G401.6 (cell line): ENCODE results near the gene RSF1.

Experiments
- FAIRE-seq: peaks from 2 replicates; lab custom pipeline; 2012; peaks lifted over from hg19 to GRCh38; lab: Jason Lieb, UNC

The RSF1 gene

GRCh38 chr11:77801477-77801876, 19.0 kb downstream of the RSF1 start:
- no peak for FAIRE-seq

DNA sequence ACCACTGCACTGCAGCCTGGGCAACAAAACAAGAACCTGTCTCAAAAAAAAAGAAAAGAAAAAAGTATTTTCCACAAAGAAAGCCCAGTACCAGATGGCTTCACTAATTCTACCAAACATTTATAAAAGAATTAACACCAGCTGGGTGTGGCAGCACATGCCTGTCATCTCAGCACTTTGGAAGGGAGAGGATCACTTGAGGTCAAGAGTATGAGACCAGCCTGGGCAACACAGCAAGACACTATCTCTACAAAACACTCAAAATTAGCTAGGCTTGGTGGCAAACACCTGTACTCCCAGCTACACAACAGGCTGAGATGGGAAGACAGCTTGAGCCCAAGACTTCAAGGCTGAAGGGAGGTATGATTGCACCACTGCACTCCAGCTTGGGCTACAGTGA, 20.1 kb downstream of the RSF1 start:
- FAIRE-seq, result no peak

DNA sequence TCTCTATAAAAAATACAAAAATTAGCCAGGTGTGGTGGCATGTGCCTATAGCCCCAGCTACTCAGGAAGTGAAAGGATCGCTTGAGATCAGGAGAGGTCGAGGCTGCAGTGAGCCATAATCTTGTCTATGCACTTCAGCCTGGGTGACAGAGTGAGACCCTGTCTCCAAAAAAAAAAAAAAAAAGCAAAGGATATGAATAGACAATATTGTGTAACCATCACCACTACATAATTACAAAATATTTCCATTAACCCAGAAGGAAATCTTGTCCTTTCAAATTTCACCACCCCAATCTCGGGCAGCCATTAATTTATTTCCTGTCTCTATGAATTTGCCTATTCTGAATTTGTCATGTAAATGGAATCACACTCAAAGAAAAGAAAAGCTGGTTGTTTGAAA, 21.2 kb downstream of the RSF1 start:
- no peak for FAIRE-seq

GRCh38 chr11:77793972-77794371, 26.6 kb downstream of the RSF1 start:
- FAIRE-seq, result no peak

DNA sequence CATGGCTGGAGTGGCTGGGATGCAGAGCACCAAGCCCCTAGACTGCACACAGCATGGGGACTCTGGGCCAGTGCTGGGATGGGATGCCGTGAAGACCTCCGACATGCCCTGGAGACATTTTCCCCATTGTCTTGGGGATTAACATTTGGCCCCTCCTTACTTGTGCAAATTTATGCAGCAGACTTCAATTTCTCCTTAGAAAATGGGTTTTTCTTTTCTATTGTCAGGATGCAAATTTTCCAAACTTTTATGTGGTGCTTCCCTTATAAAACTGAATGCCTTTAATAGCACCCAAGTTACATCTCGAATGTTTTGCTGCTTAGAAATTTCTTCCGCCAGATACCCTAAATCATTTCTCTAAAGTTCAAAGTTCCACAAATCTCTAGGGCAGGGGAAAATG, 29.2 kb downstream of the RSF1 start:
- no peak for FAIRE-seq

DNA sequence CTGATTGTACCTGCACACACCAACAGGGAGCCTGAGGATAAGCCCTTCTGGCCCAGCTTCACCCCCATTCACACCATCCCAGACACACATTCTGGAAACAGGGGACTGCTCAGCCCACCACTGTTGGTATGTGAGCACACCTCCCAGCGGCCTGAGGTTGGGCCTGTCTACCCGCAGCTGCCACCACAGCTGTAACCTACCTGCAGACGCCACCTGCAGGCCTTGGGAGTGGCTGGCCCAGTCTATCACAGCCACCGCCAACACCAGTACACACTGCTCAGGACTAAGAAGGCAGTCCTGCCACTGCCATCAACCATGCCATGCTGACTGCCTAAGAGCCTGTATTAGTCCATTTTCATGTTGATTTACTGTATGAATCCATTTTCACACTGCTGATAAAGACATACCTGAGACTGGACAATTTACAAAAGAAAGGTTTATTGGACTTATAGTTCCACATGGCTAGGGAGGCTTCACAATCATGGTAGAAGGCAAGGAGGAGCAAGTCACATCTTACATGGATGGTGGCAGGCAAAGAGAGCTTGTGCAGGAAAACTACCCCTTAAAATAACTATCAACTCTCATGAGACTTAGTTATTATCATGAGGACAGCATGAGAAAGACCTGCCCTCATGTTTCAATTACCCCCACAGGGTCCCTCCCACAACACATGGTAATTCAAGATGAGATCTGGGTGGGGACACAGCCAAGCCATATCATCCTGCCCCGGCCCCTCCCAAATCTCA, 30.6 kb downstream of the RSF1 start:
- FAIRE-seq, result no peak

DNA sequence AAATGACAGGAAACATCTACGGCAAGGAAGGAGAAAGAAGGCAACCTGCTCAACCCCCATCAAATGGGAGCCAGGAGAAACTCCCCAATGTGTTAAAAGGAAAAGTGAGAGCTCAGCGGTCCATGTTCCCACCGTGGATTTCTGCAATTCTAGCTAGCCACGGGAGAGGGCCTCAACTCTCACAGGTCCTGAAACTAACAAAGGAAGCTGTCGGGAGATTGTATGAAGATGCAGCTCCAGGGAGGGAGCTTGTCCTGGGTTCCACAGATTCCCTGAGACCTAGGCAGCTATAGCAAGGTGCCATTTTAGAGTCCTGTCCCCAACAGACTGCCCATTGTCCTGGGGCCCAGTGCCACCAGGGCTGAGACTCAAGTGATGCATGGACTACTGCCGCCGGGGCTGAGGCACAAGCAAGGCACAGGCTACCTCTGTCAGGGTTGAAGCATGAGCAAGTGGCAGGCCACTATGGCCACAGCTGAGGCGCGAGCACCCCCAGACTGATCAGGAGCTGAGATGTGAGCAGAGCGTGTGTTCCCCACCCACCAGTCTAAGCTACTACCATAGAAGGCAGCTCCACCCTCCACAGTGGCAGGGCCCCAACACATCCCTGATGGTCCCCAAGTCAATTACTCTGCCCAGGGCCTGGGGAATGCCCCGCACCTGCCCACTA, 31.3 kb downstream of the RSF1 start:
- FAIRE-seq, result no peak

DNA sequence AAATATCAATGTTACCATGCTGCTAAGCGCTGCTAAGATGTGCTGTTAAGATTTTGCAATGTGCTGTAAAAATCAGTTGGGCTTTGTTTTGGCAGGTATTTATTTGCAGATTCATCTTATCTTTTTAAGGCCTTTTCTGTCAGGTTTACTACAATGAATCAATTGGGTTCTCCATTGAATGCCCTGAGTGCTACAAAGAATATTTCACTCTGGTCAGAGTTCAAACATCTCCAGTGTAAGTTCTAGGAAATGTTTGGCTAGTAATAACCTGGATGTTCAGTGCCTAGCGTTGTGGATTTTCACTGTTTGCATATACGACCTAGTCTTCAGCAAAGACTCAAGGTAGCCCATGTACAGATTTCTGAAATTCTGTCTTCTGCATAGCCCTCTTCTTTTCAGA, 36.0 kb downstream of the RSF1 start:
- no peak for FAIRE-seq

- peak; percentile 6 for FAIRE-seq
Measured at GRCh38 chr11:77783025-77783424, 37.5 kb downstream of the RSF1 start.

GRCh38 chr11:77779935-77780334, 40.6 kb downstream of the RSF1 start:
- FAIRE-seq, result peak; percentile 63

- FAIRE-seq, result no peak
Measured at GRCh38 chr11:77778549-77778948, 42.0 kb downstream of the RSF1 start.

DNA sequence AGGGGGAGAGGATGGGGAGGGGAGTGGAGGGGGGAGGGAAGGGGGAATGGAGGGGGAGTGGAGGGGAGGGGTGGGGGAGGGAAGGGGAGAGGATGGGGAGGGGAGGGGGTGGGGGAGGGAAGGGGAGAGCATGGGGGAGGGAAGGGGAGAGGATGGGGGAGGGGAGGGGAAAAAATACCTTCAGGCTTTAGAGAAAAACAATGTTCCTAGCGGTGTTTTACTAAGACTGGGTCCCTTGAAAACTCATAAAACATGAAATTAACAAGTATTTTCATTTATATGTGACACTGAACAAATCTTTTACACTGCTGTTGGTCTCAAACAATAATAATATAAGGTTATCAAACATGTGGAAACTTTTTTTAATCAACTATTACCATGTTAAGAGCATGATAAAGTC, 42.4 kb downstream of the RSF1 start:
- no peak for FAIRE-seq

GRCh38 chr11:77776455-77776854, 44.1 kb downstream of the RSF1 start:
- peak; percentile 87 for FAIRE-seq

DNA sequence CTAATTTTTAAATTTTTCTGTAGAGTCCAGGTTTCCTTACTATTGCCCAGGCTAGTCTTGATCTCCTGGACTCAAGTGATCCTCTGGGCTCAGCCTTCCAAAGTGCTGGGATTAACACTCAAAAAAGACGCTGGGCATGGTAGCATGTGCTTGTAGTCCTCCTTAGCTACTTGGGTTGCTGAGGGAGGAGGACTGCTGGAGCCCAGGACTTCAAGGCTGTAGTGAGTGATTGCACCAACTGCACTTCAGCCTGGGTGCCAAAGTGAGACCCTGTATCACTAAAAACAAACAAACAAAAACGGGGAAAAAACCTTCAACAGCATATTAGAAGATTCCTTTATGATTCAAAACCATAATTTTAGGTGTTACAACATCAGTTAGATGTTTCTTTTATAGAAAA, 44.6 kb downstream of the RSF1 start:
- FAIRE-seq, result no peak

DNA sequence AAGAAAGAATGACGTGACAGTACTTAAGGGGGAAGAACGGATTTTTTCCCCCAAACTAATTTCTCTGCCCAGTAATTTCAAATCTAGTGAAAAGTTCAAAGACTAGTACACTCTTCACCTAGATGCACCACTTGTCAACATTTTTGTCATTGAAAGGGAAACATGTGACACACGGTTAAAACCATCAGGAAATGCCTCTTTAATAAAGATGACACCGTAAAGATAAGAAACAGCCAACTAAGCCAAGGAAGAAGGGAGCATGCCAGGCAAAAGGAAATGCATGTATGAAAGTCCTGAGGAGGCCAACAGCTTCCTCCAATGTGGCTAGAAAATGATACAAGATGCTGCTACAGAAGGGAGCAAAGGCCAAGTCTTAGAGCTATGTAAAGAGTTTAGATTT, 49.4 kb downstream of the RSF1 start:
- FAIRE-seq, result no peak

GRCh38 chr11:77770629-77771028, 49.9 kb downstream of the RSF1 start:
- no peak for FAIRE-seq

- no peak for FAIRE-seq
Measured at GRCh38 chr11:77762426-77762825, 58.1 kb downstream of the RSF1 start.

DNA sequence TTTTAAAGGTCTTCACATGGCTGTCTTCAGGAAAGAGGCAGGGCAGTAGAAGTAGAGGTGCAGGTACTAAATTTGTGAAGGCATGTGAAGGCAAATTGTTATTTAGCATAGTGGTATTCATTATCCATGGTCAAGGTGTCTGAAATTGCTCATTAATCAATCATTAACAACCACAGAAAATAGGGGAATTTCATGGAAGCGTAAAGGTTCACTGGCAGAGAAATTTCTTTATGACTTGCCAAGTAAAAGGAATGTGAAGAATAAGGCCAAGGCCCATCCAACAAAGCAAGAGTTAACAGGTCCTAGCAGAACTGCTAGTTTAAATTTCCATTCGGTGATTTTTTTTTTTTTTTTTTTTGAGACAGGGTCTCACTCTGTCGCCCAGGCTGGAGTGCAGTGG, 59.0 kb downstream of the RSF1 start:
- no peak for FAIRE-seq

- FAIRE-seq, result no peak
Measured at GRCh38 chr11:77758331-77758730, 62.2 kb downstream of the RSF1 start.

GRCh38 chr11:77753230-77753629, 67.3 kb downstream of the RSF1 start:
- no peak for FAIRE-seq

DNA sequence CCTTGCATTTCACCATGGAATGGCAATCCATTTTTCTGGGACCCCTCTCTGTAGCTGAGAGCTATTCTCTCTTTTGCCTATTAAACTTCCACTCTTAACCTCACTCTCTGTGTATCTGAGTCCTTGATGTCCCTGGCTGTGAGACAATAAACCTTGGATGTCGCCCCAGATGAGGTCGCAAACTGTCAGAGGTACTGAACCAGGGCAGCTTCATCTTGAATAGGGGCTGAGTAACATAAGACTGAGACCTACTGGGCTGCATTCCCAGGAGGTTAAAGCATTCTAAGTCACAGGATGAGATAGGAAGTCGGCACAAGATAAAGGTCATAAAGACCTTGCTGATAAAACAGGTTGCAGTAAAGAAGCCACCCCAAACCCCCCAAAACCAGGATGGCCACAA, 68.0 kb downstream of the RSF1 start:
- FAIRE-seq, result no peak

DNA sequence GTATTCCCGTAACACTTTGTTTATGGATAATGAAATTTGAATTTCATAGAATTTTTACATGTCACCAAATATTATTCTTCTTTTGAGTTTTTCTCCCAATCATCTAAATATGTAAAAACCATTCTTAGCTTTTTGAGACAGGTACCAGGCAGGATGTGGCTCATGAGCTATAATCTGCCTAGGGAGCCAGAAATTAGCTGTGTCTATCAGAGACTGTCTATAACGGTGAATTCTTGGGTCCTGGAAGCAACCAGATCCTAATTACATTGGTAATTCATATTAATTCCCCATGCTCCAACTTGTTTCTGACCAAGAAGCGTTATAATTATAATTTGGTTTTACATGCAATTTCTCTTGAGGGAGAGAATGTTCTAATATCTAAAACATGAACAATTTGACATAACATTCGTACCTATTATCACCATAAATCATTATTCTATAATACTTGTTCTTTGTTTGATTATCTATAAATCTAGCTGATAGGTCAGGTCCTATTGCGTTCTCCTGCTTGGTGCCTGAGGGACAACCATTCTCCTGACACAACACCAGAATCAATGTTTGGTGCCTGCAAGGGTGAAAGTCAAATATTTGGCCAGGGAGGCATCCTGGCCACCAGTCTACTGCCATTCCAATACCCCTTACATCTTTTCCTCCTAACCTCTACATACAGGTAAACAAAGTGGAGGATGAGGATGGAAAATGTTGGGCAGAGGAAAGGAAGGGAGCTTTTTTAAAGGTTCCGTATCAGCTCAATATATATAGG, 69.9 kb downstream of the RSF1 start:
- no peak for FAIRE-seq

DNA sequence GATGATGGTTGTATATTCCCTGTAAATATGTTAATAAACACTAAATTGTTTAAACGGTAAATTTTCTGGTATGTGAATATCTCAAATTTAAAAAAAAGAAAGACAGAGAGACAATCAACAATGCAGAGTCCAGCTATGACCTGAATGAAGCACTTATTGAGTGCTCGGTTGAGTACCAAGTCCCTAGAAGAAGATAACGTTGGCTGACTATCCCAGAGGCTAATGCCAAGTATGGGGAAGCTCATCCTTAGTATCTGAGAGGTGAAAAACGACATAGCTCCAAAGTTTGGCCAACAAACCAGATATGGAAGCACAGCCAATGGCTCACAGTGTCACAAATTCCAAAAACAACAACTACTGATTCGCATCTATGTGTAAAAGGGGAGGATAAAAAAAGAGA, 71.3 kb downstream of the RSF1 start:
- FAIRE-seq, result no peak
